GM18526 (cell line): ENCODE results near the gene WHRN.

ENCODE experiments used
- POLR2A ChIP-seq: IDR thresholded peaks from 3 replicates; pipeline ENCODE4 v1.6.1; 2011; ENCODE audit not compliant: insufficient read length; ENCODE audit errors: extremely low read depth

Gene WHRN

GRCh38 chr9:114503009-114503408 lies 2.3 kb downstream of the WHRN start:
- TF ChIP-seq POLR2A, result no peak

GRCh38 chr9:114501796-114502682 lies 3.2 kb downstream of the WHRN start:
- no peak for TF ChIP-seq POLR2A

GRCh38 chr9:114500697-114501292 lies 4.5 kb downstream of the WHRN start:
- no peak for TF ChIP-seq POLR2A

GRCh38 chr9:114499941-114500696 lies 5.2 kb downstream of the WHRN start:
- TF ChIP-seq POLR2A, result no peak

GRCh38 chr9:114499528-114499927 lies 5.7 kb downstream of the WHRN start:
- TF ChIP-seq POLR2A, result no peak

GRCh38 chr9:114497727-114498382 lies 7.4 kb downstream of the WHRN start:
- no peak for TF ChIP-seq POLR2A

- TF ChIP-seq POLR2A, result no peak
These were observed 8.0 kb downstream of the WHRN start for GRCh38 chr9:114497236-114497635.

GRCh38 chr9:114496011-114496410 lies 9.3 kb downstream of the WHRN start:
- no peak for TF ChIP-seq POLR2A

- TF ChIP-seq POLR2A, result no peak
These were observed 10.3 kb downstream of the WHRN start for GRCh38 chr9:114494776-114495569.

GRCh38 chr9:114493521-114494184 lies 11.6 kb downstream of the WHRN start:
- no peak for TF ChIP-seq POLR2A

GRCh38 chr9:114492991-114493390 lies 12.3 kb downstream of the WHRN start:
- no peak for TF ChIP-seq POLR2A

GRCh38 chr9:114491430-114492003 lies 13.8 kb downstream of the WHRN start:
- no peak for TF ChIP-seq POLR2A

GRCh38 chr9:114489928-114490327 lies 15.3 kb downstream of the WHRN start:
- no peak for TF ChIP-seq POLR2A
